K562 (cell line): ENCODE results near the gene AIG1. TPM values are rescaled to one million over a fixed set of nuclear protein-coding genes. Genes with fewer than 3 reads are reported as not detected.

ENCODE experiments used
- ATAC-seq: fragments of 200-7000 bp; cut with Tn5 transposase; 3 replicates; pipeline ENCODE4 v1.9.1; 2020; ENCODE audit warnings: moderate library complexity
- BruUV-seq: library from RNA; stranded (reverse); fragments of 400-500 nt; replicated peaks from 2 replicates; lab custom pipeline; 2021; lab: Mats Ljungman, UMichigan
- CTCF ChIA-PET: fragments of 300-600 bp; formaldehyde crosslinking; extraction: SDS; loops from one replicate; lab custom pipeline; 2021; ENCODE audit warnings: low intra/inter-chr PET ratio; lab: Yijun Ruan, JAX
- POLR2A ChIA-PET: fragments of 300-600, 350-650 bp; sonication (Branson Sonifier 250); formaldehyde crosslinking; extraction: SDS; loops from one replicate; lab custom pipeline; 2021; ENCODE audit warnings: antibody characterized with exemption, inconsistent platforms; lab: Yijun Ruan, JAX
- DNase-seq, 4 experiments: peaks; one replicate each; pipeline versions ENCODE4 v3.0.0 to v3.0.0-alpha.2; 2011 to 2018; ENCODE audit warnings: low spot score in 3 of 4, mixed read lengths in 3 of 4; ENCODE audit errors: extremely low read depth in 1 of 4
- FAIRE-seq: peaks from 2 replicates; lab custom pipeline; 2011; peaks lifted over from hg19 to GRCh38; lab: Jason Lieb, UNC
- H2AFZ ChIP-seq: 2 replicates; pipeline ENCODE4 v1.6.0; 2011; ENCODE audit warnings: low read depth, low read length, control low read depth, inconsistent platforms
- H3K27ac ChIP-seq: fragments of 200-600 bp; 3 replicates; pipeline ENCODE4 v1.8.0; 2011; ENCODE audit warnings: low read depth, mild to moderate bottlenecking, control low read depth, inconsistent platforms, low read length, moderate library complexity, mixed read lengths; ENCODE audit errors: extremely low read depth
- H3K27me3 ChIP-seq, 2 experiments: fragments of 300-600 bp in 1 of 2; 2 replicates in 1 of 2; 3 replicates in 1 of 2; pipeline versions ENCODE4 v1.6.0 to v1.8.0; 2011; ENCODE audit warnings: inconsistent platforms in 2 of 2, low read length in 2 of 2, mild to moderate bottlenecking in 1 of 2, mixed read lengths in 1 of 2, moderate library complexity in 1 of 2; ENCODE audit not compliant: control insufficient read depth in 2 of 2, insufficient read depth in 2 of 2
- H3K36me3 ChIP-seq: fragments of 300-600 bp; 3 replicates; pipeline ENCODE4 v1.8.0; 2011; ENCODE audit warnings: mild to moderate bottlenecking, low read length, inconsistent platforms; ENCODE audit not compliant: control insufficient read depth, insufficient read depth
- H3K4me1 ChIP-seq, 2 experiments: fragments of 200-600 bp in 1 of 2; replicated peaks in 1 of 2; 2 replicates in 1 of 2; 3 replicates in 1 of 2; pipeline versions ENCODE4 v1.5.1 to v1.8.0; 2011; ENCODE audit warnings: inconsistent platforms in 2 of 2, low read length in 2 of 2, mild to moderate bottlenecking in 1 of 2, mixed read lengths in 1 of 2, moderate library complexity in 1 of 2; ENCODE audit not compliant: control insufficient read depth in 2 of 2, insufficient read depth in 2 of 2
- H3K4me2 ChIP-seq: 2 replicates; pipeline ENCODE4 v1.6.1; 2011; ENCODE audit warnings: low read length, control low read depth, inconsistent platforms, mixed read lengths; ENCODE audit not compliant: insufficient read depth
- H3K4me3 ChIP-seq: fragments of 200-600 bp; sonication (generic), shearing (Covaris generic); 2 replicates; pipeline ENCODE4 v1.5.1; 2016; ENCODE audit warnings: control low read depth, inconsistent platforms
- H3K79me2 ChIP-seq: fragments of 200-600 bp; 3 replicates; pipeline ENCODE4 v1.8.0; 2011; ENCODE audit warnings: low read length, inconsistent platforms; ENCODE audit not compliant: control insufficient read depth, insufficient read depth
- H3K9ac ChIP-seq, 2 experiments: 2 replicates each; pipeline versions ENCODE4 v1.6.0 to v1.6.1; 2011; ENCODE audit warnings: low read depth in 2 of 2, low read length in 2 of 2, control low read depth in 1 of 2, inconsistent platforms in 1 of 2, mild to moderate bottlenecking in 1 of 2, mixed read lengths in 1 of 2; ENCODE audit not compliant: insufficient read depth in 1 of 2
- H3K9me1 ChIP-seq: one replicate; pipeline ENCODE4 v1.6.0; 2011; ENCODE audit warnings: inconsistent platforms, mild to moderate bottlenecking, low read length, moderate library complexity; ENCODE audit not compliant: control insufficient read depth, insufficient read depth
- H3K9me3 ChIP-seq: replicated peaks from 2 replicates; pipeline ENCODE4 v1.5.1; 2011; ENCODE audit warnings: low read depth, low read length, inconsistent platforms; ENCODE audit not compliant: control insufficient read depth, insufficient read depth
- H4K20me1 ChIP-seq: replicated peaks from 2 replicates; pipeline ENCODE4 v1.6.1; 2011; ENCODE audit warnings: low read length, inconsistent platforms, mixed read lengths; ENCODE audit not compliant: control insufficient read depth, insufficient read depth
- EP400 ChIP-seq: fragments of 450-650 bp; IDR thresholded peaks from 2 replicates; pipeline ENCODE4 v1.6.1; 2017; ENCODE audit warnings: antibody characterized with exemption, mild to moderate bottlenecking, moderate library complexity
- LCOR ChIP-seq: sonication (generic); formaldehyde crosslinking; IDR thresholded peaks from 2 replicates; pipeline ENCODE4 v1.8.0; 2022; ENCODE audit warnings: mild to moderate bottlenecking, missing genetic modification reagents
- MYC ChIP-seq, 2 experiments: fragments of 250-450 bp in 1 of 2; sonication (Bioruptor Pico) in 1 of 2; IDR thresholded peaks; 2 replicates each; pipeline versions ENCODE4 v1.5.1 to v1.6.1; 2012 to 2021; ENCODE audit warnings: low read depth in 2 of 2, borderline replicate concordance in 1 of 2, improper control_type of control experiment in 1 of 2, low read length in 1 of 2, mild to moderate bottlenecking in 1 of 2, moderate library complexity in 1 of 2
- RHOXF2B ChIP-seq: fragments of 250-450 bp; sonication (Bioruptor Pico); conservative IDR thresholded peaks from 2 replicates; pipeline ENCODE4 v1.5.1; 2021
- ZNF354B ChIP-seq: fragments of 250-450 bp; sonication (Bioruptor Pico); IDR thresholded peaks from 2 replicates; pipeline ENCODE4 v1.4.0; 2020
- ZNF444 ChIP-seq: fragments of 250-450 bp; sonication (Bioruptor Pico); IDR thresholded peaks from 2 replicates; pipeline ENCODE4 v1.4.0; 2020; ENCODE audit warnings: mild to moderate bottlenecking, moderate library complexity
- ZNF507 ChIP-seq: conservative IDR thresholded peaks from 2 replicates; pipeline ENCODE4 v1.6.1; 2017; ENCODE audit warnings: missing genetic modification characterization, missing compliant biosample characterization
- in situ Hi-C: fragments of 300-500 bp; cut with MboI; formaldehyde crosslinking; loops from 4 replicates; pipeline ENCODE4 v1.15.0; 2018; ENCODE audit warnings: inconsistent platforms, mixed read lengths
- intact Hi-C: fragments of 100-400 bp; cut with micrococcal nuclease; formaldehyde crosslinking; loops from 2 replicates; pipeline ENCODE4 v1.14.2; 2022
- polyA plus RNA-seq, 8 experiments: library from polyadenylated mRNA; depleted of rRNA in 4 of 8; stranded (reverse) in 5 of 8; unstranded in 3 of 8; fragments of >200 nt; fragmentation: Nextera tagmentation in 2 of 8; fragmentation: Illumina TruSeq in 1 of 8; extraction: Ambion mirVana in 2 of 8; extraction: Trizol in 1 of 8; gene quantifications; 2 replicates each; pipeline versions ENCODE4 v1.2.1 to v1.2.3, GENCODE V29; 2011 to 2014; ENCODE audit warnings: inconsistent platforms in 1 of 8, missing spikeins in 1 of 8
- total RNA-seq, 7 experiments: library from RNA; depleted of rRNA in 6 of 7; stranded (reverse); fragments of >200 nt in 6 of 7; fragmentation: Illumina TruSeq in 2 of 7; extraction: Trizol in 2 of 7; gene quantifications; 2 replicates each; pipeline versions ENCODE4 v1.2.1 to v1.2.3, GENCODE V29; 2011 to 2021; ENCODE audit warnings: low replicate concordance in 1 of 7
- TF ChIP-seq, protein P1 (sequence below): fragments of 250-450 bp; sonication (Bioruptor Pico); IDR thresholded peaks from 2 replicates; pipeline ENCODE4 v1.4.0; 2020; ENCODE audit warnings: borderline replicate concordance
- TF ChIP-seq, protein P2 (sequence below): fragments of 150-350 bp; IDR thresholded peaks from 2 replicates; pipeline ENCODE4 v1.6.1; 2014; ENCODE audit warnings: low read depth, mild to moderate bottlenecking, low read length, borderline replicate concordance

AIG1 gene
- total and polyA plus RNA-seq, 9 of the 15 experiments (the other 6 are each of a cell fraction or from before 2014, with no cell fraction given), result 74.8 to 333 (median 127) TPM

DNA sequence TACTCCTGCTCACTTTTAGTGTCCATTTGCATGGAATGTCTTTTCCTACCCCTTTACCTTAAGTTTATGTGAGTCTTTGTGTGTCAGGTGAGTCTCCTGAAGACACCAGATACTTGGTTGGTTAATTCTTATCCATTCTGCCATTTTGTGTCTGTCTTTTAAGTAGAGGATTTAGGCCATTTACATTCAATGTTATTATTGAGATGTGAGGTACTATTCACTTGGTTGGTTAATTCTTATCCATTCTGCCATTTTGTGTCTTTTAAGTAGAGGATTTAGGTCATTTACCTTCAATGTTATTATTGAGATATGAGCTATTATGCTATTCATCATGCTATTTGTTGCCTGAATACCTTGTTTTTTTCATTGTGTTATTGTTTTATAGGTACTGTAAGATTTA, 113.8 kb downstream of the AIG1 start:
- DNase-seq, result no peak
- no TSS peak for BruUV-seq
- in situ Hi-C loops, result no loop called here
- Histone ChIP-seq H3K36me3 (peaks cover 96% of the 10 kb centered on the region), H3K4me2 (no peak overlapping the region), H3K27ac (no peak overlapping the region), H3K4me3 (no peak overlapping the region), H3K27me3 (no peaks in the 10 kb centered on the region), H3K79me2 (peaks cover 99% of the 10 kb centered on the region), H4K20me1 (no peaks in the 10 kb centered on the region; the same call in 1 of the 2 replicates), H3K9me1 (peaks cover 5% of the 10 kb centered on the region), H3K4me1 (peaks cover 3 to 10% of the 10 kb centered on the region in 2 experiments; a peak in 4 of 5 replicates), H3K9ac (no peak overlapping the region), H2AFZ (no peak overlapping the region), H3K9me3 (peaks cover 16% of the 10 kb centered on the region)
- ChIA-PET POLR2A (interaction anchor here (0.5 to 2.4 kb wide), 4 partner anchors 10 to 19 kb away, joined by 3 to 9 read pairs (median 4); no protein-coding TSS in a partner anchor), CTCF (no interaction called here)
- FAIRE-seq, result no peak
- intact Hi-C loops, result no loop called here
- TF ChIP-seq ZNF507 (tag) (peak; percentile 91), LCOR (no peak), MYC (IDR thresholded peaks at IDR 0.05; ENCODE audit: low read depth, low read length) (no peak), MYC (CRISPR knock-in tag; IDR thresholded peaks at IDR 0.05; ENCODE audit: borderline replicate concordance, low read depth) (no peak), EP400 (no peak), ZNF354B (CRISPR knock-in tag) (peak; percentile 26; the same call in 1 of the 2 replicates), RHOXF2B (CRISPR knock-in tag) (no peak), ZNF444 (CRISPR knock-in tag) (no peak)
- TF ChIP-seq, protein P1, sequence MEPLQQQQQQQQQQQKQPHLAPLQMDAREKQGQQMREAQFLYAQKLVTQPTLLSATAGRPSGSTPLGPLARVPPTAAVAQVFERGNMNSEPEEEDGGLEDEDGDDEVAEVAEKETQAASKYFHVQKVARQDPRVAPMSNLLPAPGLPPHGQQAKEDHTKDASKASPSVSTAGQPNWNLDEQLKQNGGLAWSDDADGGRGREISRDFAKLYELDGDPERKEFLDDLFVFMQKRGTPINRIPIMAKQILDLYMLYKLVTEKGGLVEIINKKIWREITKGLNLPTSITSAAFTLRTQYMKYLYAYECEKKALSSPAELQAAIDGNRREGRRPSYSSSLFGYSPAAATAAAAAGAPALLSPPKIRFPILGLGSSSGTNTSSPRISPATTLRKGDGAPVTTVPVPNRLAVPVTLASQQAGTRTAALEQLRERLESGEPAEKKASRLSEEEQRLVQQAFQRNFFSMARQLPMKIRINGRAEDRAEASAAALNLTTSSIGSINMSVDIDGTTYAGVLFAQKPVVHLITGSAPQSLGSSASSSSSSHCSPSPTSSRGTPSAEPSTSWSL, result no peak
- TF ChIP-seq, protein P2, sequence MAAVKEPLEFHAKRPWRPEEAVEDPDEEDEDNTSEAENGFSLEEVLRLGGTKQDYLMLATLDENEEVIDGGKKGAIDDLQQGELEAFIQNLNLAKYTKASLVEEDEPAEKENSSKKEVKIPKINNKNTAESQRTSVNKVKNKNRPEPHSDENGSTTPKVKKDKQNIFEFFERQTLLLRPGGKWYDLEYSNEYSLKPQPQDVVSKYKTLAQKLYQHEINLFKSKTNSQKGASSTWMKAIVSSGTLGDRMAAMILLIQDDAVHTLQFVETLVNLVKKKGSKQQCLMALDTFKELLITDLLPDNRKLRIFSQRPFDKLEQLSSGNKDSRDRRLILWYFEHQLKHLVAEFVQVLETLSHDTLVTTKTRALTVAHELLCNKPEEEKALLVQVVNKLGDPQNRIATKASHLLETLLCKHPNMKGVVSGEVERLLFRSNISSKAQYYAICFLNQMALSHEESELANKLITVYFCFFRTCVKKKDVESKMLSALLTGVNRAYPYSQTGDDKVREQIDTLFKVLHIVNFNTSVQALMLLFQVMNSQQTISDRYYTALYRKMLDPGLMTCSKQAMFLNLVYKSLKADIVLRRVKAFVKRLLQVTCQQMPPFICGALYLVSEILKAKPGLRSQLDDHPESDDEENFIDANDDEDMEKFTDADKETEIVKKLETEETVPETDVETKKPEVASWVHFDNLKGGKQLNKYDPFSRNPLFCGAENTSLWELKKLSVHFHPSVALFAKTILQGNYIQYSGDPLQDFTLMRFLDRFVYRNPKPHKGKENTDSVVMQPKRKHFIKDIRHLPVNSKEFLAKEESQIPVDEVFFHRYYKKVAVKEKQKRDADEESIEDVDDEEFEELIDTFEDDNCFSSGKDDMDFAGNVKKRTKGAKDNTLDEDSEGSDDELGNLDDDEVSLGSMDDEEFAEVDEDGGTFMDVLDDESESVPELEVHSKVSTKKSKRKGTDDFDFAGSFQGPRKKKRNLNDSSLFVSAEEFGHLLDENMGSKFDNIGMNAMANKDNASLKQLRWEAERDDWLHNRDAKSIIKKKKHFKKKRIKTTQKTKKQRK, result no peak
- no peak for ATAC-seq
